SU-DHL-6 (cell line): ENCODE measurements around the gene NRTN.

Source experiments
- H2AFZ ChIP-seq: fragments of 200-600 bp; sonication (generic); 2 replicates; pipeline ENCODE4 v1.6.1; 2014; ENCODE audit warnings: low read depth, mild to moderate bottlenecking, moderate library complexity, mixed read lengths, antibody characterized with exemption, low read length; ENCODE audit not compliant: severe bottlenecking
- H3F3A ChIP-seq: fragments of 200-600 bp; shearing (Covaris generic); 2 replicates; pipeline ENCODE4 v1.6.0; 2016; ENCODE audit warnings: antibody characterized with exemption, mild to moderate bottlenecking; ENCODE audit not compliant: insufficient read depth
- H3K27ac ChIP-seq: fragments of 200-600 bp; sonication (generic); 2 replicates; pipeline ENCODE4 v1.5.1; 2016; ENCODE audit warnings: low read depth, mild to moderate bottlenecking, low read length, moderate library complexity, mixed read lengths
- H3K27me3 ChIP-seq: fragments of 200-600 bp; sonication (generic), shearing (Covaris generic); 2 replicates; pipeline ENCODE4 v1.6.0; 2014; ENCODE audit warnings: mild to moderate bottlenecking, low read length
- H3K36me3 ChIP-seq: fragments of 200-600 bp; sonication (generic); 2 replicates; pipeline ENCODE4 v1.6.1; 2014; ENCODE audit warnings: mild to moderate bottlenecking, low read length, mixed read lengths
- H3K4me2 ChIP-seq: fragments of 300-600, 200-600 bp; shearing (Covaris generic), sonication (generic); 2 replicates; pipeline ENCODE4 v1.6.0; 2014; ENCODE audit warnings: low read length, low read depth, mild to moderate bottlenecking; ENCODE audit not compliant: poor library complexity, severe bottlenecking
- H3K4me3 ChIP-seq: fragments of 200-600 bp; sonication (generic); 2 replicates; pipeline ENCODE4 v1.5.1; 2014; ENCODE audit warnings: antibody characterized with exemption, low read length, mild to moderate bottlenecking, mixed read lengths; ENCODE audit not compliant: insufficient read depth, poor library complexity, severe bottlenecking
- H3K79me2 ChIP-seq: fragments of 200-600 bp; sonication (generic); 2 replicates; pipeline ENCODE4 v1.6.1; 2014; ENCODE audit warnings: mild to moderate bottlenecking, low read length, moderate library complexity; ENCODE audit not compliant: insufficient read depth
- H3K9ac ChIP-seq: fragments of 200-600 bp; sonication (generic); 2 replicates; pipeline ENCODE4 v1.7.0; 2014; ENCODE audit warnings: mild to moderate bottlenecking, low read length
- H3K9me2 ChIP-seq: fragments of 200-600 bp; sonication (generic); replicated peaks from 2 replicates; pipeline ENCODE4 v1.6.1; 2014; ENCODE audit warnings: low read length; ENCODE audit not compliant: insufficient read depth
- H3K9me3 ChIP-seq: fragments of 200-600 bp; sonication (generic); 2 replicates; pipeline ENCODE4 v1.6.1; 2014; ENCODE audit warnings: low read length, mixed read lengths; ENCODE audit not compliant: insufficient read depth
- H4K20me1 ChIP-seq: fragments of 200-600 bp; sonication (generic); 2 replicates; pipeline ENCODE4 v1.6.1; 2014; ENCODE audit warnings: low read depth, mild to moderate bottlenecking, antibody characterized with exemption, low read length, moderate library complexity, mixed read lengths
- EZH2phosphoT487 ChIP-seq: fragments of 200-600 bp; sonication (generic), shearing (Covaris generic); conservative IDR thresholded peaks from 2 replicates; pipeline ENCODE4 v1.6.1; 2018; ENCODE audit warnings: mild to moderate bottlenecking, antibody characterized with exemption, low read length, moderate library complexity, mixed read lengths
- TF ChIP-seq, protein P1 (sequence below): fragments of 200-600 bp; sonication (generic); IDR thresholded peaks from one replicate; pipeline ENCODE4 v1.5.1; 2017; ENCODE audit warnings: antibody characterized with exemption, mild to moderate bottlenecking, low read length, moderate library complexity; ENCODE audit not compliant: insufficient read depth, poor library complexity, severe bottlenecking

The NRTN gene

DNA sequence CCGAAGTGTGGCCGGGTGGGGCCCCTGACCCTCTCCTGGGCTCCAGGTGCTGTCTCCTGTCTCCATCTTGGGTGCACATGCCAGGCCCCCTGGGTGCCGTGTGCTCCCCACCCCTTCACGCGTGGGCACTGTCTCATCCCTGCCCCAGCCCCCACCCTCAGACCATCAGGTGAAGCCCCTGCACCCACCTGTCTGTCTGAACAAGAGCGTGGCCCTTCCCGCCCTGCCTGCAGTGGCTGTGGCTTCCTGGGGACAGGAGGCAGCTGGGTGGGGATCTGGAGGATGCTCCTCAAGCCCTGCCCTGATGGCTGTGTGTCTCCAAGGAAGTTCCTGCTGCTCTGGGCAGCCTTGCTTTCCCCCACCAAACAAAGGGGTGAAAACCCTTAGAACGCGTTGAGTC lies 22.5 kb upstream of the NRTN start:
- Histone ChIP-seq H3K27me3 (no peaks in the 10 kb centered on the region), H3F3A (no peaks in the 10 kb centered on the region), H3K27ac (no peak overlapping the region), H3K9me2 (no peaks in the 10 kb centered on the region), H3K4me3 (no peak overlapping the region), H3K9ac (no peak overlapping the region), H3K9me3 (no peaks in the 10 kb centered on the region), H4K20me1 (no peaks in the 10 kb centered on the region), H3K4me2 (no peak overlapping the region), H3K36me3 (no peaks in the 10 kb centered on the region), H2AFZ (no peak overlapping the region), H3K79me2 (no peaks in the 10 kb centered on the region)
- TF ChIP-seq EZH2phosphoT487, result no peak
- TF ChIP-seq, protein P1, sequence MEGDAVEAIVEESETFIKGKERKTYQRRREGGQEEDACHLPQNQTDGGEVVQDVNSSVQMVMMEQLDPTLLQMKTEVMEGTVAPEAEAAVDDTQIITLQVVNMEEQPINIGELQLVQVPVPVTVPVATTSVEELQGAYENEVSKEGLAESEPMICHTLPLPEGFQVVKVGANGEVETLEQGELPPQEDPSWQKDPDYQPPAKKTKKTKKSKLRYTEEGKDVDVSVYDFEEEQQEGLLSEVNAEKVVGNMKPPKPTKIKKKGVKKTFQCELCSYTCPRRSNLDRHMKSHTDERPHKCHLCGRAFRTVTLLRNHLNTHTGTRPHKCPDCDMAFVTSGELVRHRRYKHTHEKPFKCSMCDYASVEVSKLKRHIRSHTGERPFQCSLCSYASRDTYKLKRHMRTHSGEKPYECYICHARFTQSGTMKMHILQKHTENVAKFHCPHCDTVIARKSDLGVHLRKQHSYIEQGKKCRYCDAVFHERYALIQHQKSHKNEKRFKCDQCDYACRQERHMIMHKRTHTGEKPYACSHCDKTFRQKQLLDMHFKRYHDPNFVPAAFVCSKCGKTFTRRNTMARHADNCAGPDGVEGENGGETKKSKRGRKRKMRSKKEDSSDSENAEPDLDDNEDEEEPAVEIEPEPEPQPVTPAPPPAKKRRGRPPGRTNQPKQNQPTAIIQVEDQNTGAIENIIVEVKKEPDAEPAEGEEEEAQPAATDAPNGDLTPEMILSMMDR, result no peak

GRCh38 chr19:5782945-5783919 lies 21.6 kb upstream of the NRTN start:
- Histone ChIP-seq H2AFZ (no peak overlapping the region), H3K27ac (no peak overlapping the region), H3K79me2 (no peaks in the 10 kb centered on the region), H3F3A (no peaks in the 10 kb centered on the region), H4K20me1 (no peaks in the 10 kb centered on the region), H3K27me3 (no peaks in the 10 kb centered on the region), H3K36me3 (no peaks in the 10 kb centered on the region), H3K4me3 (no peak overlapping the region), H3K4me2 (no peak overlapping the region), H3K9me3 (no peaks in the 10 kb centered on the region), H3K9ac (no peak overlapping the region), H3K9me2 (no peaks in the 10 kb centered on the region)
- TF ChIP-seq, protein P1, result no peak
- no peak for TF ChIP-seq EZH2phosphoT487

DNA sequence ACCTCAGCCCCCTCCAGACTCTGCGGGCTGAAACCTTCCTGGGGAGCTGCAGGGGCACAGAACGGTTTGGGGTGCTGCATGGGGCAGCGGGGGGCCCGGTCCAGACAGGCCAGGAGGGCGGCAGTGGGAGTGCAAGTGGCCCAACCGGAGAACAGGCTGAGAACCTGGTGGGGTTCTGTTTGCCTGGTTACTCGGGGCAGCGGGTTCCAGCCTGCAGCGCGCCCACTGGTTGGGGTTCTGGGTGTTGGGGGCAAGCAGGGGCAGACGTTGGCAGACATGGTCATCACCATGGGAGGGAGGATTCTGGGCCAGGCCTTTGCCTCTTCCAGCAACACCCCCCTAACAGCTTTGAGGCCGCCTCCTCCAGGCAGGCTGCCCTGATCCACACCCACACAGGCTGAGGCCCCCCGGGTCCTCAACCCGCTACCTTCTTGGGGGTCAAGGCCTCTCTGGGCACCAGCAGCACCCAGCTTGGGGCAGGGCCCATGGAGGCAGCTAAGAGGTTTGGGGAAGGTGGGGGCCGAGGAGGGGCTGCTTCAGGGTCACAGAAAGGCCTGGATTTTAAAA lies 20.2 kb upstream of the NRTN start, which contains the start of gene PRR22:
Gene PRR22, minus strand, starts transcription at position 166 of the 567 bp plus-strand sequence. Its CDS starts 86 bp downstream, at position 80.
- no peak within 1 kb of the TSS for H3K9ac ChIP-seq
- H3K27ac ChIP-seq, result no peak within 1 kb of the TSS
- no peak within 1 kb of the TSS for H3K4me3 ChIP-seq
- no peaks in the 10 kb centered on the region for H3K27me3 ChIP-seq
- H2AFZ ChIP-seq, result no peak within 1 kb of the TSS
- no peaks in the 10 kb centered on the region for H4K20me1 ChIP-seq
- H3K79me2 ChIP-seq, result peaks cover 3% of the 10 kb centered on the region; the same call in 1 of the 2 replicates
- H3F3A ChIP-seq, result no peaks in the 10 kb centered on the region
- no peak within 1 kb of the TSS for H3K4me2 ChIP-seq
- no peak for TF ChIP-seq EZH2phosphoT487
- TF ChIP-seq, protein P1, result no peak
- H3K36me3 ChIP-seq, result no peaks in the 10 kb centered on the region
- H3K9me2 ChIP-seq, result no peaks in the 10 kb centered on the region
- no peaks in the 10 kb centered on the region for H3K9me3 ChIP-seq
